GM18526 (cell line): ENCODE measurements around the gene FBN1.

Source experiments
- POLR2A ChIP-seq: IDR thresholded peaks from 3 replicates; pipeline ENCODE4 v1.6.1; 2011; ENCODE audit not compliant: insufficient read length; ENCODE audit errors: extremely low read depth

FBN1 gene

GRCh38 chr15:48582452-48583247 lies 62.9 kb downstream of the FBN1 start:
- no peak for TF ChIP-seq POLR2A

GRCh38 chr15:48581219-48581618 lies 64.3 kb downstream of the FBN1 start:
- no peak for TF ChIP-seq POLR2A

- no peak for TF ChIP-seq POLR2A
These were observed 64.8 kb downstream of the FBN1 start for GRCh38 chr15:48580736-48581135.

- TF ChIP-seq POLR2A = no peak
These were observed 65.4 kb downstream of the FBN1 start for GRCh38 chr15:48579945-48580671.

- no peak for TF ChIP-seq POLR2A
These were observed 66.5 kb downstream of the FBN1 start for GRCh38 chr15:48578965-48579364.

- no peak for TF ChIP-seq POLR2A
These were observed 68.0 kb downstream of the FBN1 start for GRCh38 chr15:48577469-48577868.

GRCh38 chr15:48574187-48574586 lies 71.3 kb downstream of the FBN1 start:
- no peak for TF ChIP-seq POLR2A

GRCh38 chr15:48573780-48574179 lies 71.7 kb downstream of the FBN1 start:
- no peak for TF ChIP-seq POLR2A

GRCh38 chr15:48572823-48573222 lies 72.7 kb downstream of the FBN1 start:
- TF ChIP-seq POLR2A = no peak

GRCh38 chr15:48571510-48571909 lies 74.0 kb downstream of the FBN1 start:
- TF ChIP-seq POLR2A = no peak

GRCh38 chr15:48570822-48571221 lies 74.7 kb downstream of the FBN1 start:
- TF ChIP-seq POLR2A = no peak

GRCh38 chr15:48569591-48570302 lies 75.8 kb downstream of the FBN1 start:
- TF ChIP-seq POLR2A = no peak

GRCh38 chr15:48566668-48567067 lies 78.8 kb downstream of the FBN1 start:
- no peak for TF ChIP-seq POLR2A

- TF ChIP-seq POLR2A = no peak
These were observed 79.7 kb downstream of the FBN1 start for GRCh38 chr15:48565560-48566482.

GRCh38 chr15:48564690-48565089 lies 80.8 kb downstream of the FBN1 start:
- TF ChIP-seq POLR2A = no peak
